Ectodermal cell (in vitro differentiated cells): ENCODE results near the gene GUCA2A. TPM values are rescaled to one million over a fixed set of nuclear protein-coding genes. Genes with fewer than 3 reads are reported as not detected.
A peak's percentile ranks its signal among the peaks of the same experiment; 100 is the strongest.
"Not testable (repeated sequence)": the region's sequence is repeated elsewhere in the genome, so short reads cannot be mapped to it uniquely, and the experiment has no call there.

Experiments used
- H3K27ac ChIP-seq: 2 replicates; pipeline ENCODE4 v1.7.0; 2013; ENCODE audit warnings: mild to moderate bottlenecking, low read depth, low read length; ENCODE audit not compliant: insufficient read depth, poor library complexity, severe bottlenecking
- H3K27me3 ChIP-seq: 2 replicates; pipeline ENCODE4 v1.7.0; 2013; ENCODE audit warnings: mild to moderate bottlenecking, low read length; ENCODE audit not compliant: insufficient read depth, control insufficient read depth, poor library complexity, severe bottlenecking
- H3K36me3 ChIP-seq: one replicate; pipeline ENCODE4 v1.7.0; 2013; ENCODE audit warnings: low read length; ENCODE audit not compliant: control insufficient read depth, insufficient read depth
- H3K4me1 ChIP-seq: one replicate; pipeline ENCODE4 v1.7.0; 2013; ENCODE audit warnings: low read length; ENCODE audit not compliant: control insufficient read depth, insufficient read depth
- H3K4me3 ChIP-seq: 2 replicates; pipeline ENCODE4 v1.7.0; 2013; ENCODE audit warnings: low read depth, low read length, control low read depth; ENCODE audit not compliant: insufficient read depth
- H3K9me3 ChIP-seq: 2 replicates; pipeline ENCODE4 v1.7.0; 2013; ENCODE audit warnings: mild to moderate bottlenecking, low read length, moderate library complexity; ENCODE audit not compliant: control insufficient read depth
- WGBS, 2 experiments: methylation state at CpG; one replicate each; pipeline ENCODE4 v1.1.7; 2013; ENCODE audit warnings: missing lambda C conversion rate in 2 of 2; 5-methylcytosine and 5-hydroxymethylcytosine counted together
- polyA plus RNA-seq, 4 experiments: library from polyadenylated mRNA; stranded (reverse); fragments of 50-300 nt; gene quantifications; one replicate each; pipeline ENCODE4 v1.2.3, GENCODE V29; 2013

GUCA2A gene, protein sequence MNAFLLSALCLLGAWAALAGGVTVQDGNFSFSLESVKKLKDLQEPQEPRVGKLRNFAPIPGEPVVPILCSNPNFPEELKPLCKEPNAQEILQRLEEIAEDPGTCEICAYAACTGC
- not detected for polyA plus RNA-seq (2013, experiment 1 of 4)
- polyA plus RNA-seq (2013, experiment 2 of 4) = not detected
- polyA plus RNA-seq (2013, experiment 3 of 4) = not detected
- polyA plus RNA-seq (2013, experiment 4 of 4) = not detected

- WGBS, 2 experiments = 90 to 91% methylated on average over 23 to 24 of the region's 24 CpGs
- no peaks in the 10 kb centered on the region for H3K4me1 ChIP-seq
- H3K27ac ChIP-seq = no peak within 1 kb of the TSS
- no peaks in the 10 kb centered on the region for H3K27me3 ChIP-seq
- H3K9me3 ChIP-seq = no peaks in the 10 kb centered on the region
- no peak within 1 kb of the TSS for H3K4me3 ChIP-seq
- no peaks in the 10 kb centered on the region for H3K36me3 ChIP-seq
These were observed at the start of gene GUCA2A for GRCh38 chr1:42164551-42165420. Gene GUCA2A (minus strand): TSS chr1:42164745. CDS start chr1:42164712, 33 bp downstream.

GRCh38 chr1:42211224-42211623, 46.7 kb upstream of the GUCA2A start:
- H3K27ac ChIP-seq = no peak overlapping the region
- H3K27me3 ChIP-seq = no peaks in the 10 kb centered on the region
- WGBS, 2 experiments = 95 to 96% methylated on average over 2 of the region's 2 CpGs
- no peaks in the 10 kb centered on the region for H3K36me3 ChIP-seq
- no peaks in the 10 kb centered on the region for H3K9me3 ChIP-seq
- no peak overlapping the region for H3K4me3 ChIP-seq
- peaks cover 10% of the 10 kb centered on the region for H3K4me1 ChIP-seq

- H3K4me1 ChIP-seq = peaks cover 10% of the 10 kb centered on the region
- H3K4me3 ChIP-seq = no peak overlapping the region
- H3K9me3 ChIP-seq = no peaks in the 10 kb centered on the region
- no peak overlapping the region for H3K27ac ChIP-seq
- H3K27me3 ChIP-seq = no peaks in the 10 kb centered on the region
- 92 to 95% methylated on average over 6 of the region's 6 CpGs for WGBS, 2 experiments
- H3K36me3 ChIP-seq = no peaks in the 10 kb centered on the region
These were observed 46.0 kb upstream of the GUCA2A start for GRCh38 chr1:42210421-42211133.

- H3K27ac ChIP-seq = peak overlapping the region; percentile 16
- peaks cover 10% of the 10 kb centered on the region for H3K4me1 ChIP-seq
- 85 to 89% methylated on average over 6 of the region's 6 CpGs for WGBS, 2 experiments
- H3K4me3 ChIP-seq = no peak overlapping the region
- no peaks in the 10 kb centered on the region for H3K9me3 ChIP-seq
- no peaks in the 10 kb centered on the region for H3K27me3 ChIP-seq
- H3K36me3 ChIP-seq = no peaks in the 10 kb centered on the region
These were observed 45.1 kb upstream of the GUCA2A start for GRCh38 chr1:42209526-42210251.

DNA sequence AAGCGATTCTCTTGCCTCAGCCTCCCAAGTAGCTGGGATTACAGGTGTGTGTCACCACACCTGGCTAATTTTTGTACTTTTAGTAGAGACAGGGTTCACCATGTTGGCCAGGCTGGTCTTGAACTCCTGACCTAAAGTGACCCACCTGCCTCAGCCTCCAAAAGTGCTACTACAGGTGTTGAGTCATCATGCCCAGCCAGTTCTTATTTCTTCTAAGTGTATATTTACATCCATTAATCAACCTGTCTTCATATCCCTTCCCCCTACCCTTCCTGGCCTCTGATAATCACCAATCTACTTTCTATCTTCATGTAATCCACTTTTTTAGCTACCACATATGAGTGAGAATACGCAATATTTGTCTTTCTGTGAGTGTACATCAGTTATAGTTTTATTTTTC, 42.4 kb upstream of the GUCA2A start:
- H3K27ac ChIP-seq, H3K4me3 ChIP-seq, H3K27me3 ChIP-seq, H3K4me1 ChIP-seq, H3K9me3 ChIP-seq, H3K36me3 ChIP-seq: not testable (repeated sequence)
- WGBS, 2 experiments = 96 to 100% methylated on average over 1 to 2 of the region's 2 CpGs

DNA sequence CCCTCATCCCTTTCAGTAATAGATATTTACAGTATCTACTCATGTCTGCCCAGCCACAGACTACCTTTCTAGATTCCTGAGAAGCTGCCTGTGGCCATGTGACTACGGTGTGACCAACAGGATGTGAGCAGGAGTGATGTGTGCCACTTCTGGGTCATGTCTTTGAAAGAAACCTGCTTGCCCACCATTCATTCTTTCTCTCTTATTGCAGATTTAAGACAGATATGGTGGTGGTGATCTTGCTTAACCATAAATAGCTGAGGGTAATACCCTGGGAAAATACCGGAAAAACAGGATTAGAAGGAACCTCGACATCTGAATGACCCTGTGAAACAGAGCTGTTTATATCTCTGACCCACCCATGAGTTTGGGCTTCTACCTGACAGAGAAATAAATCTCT, 41.6 kb upstream of the GUCA2A start:
- peaks cover 10% of the 10 kb centered on the region for H3K4me1 ChIP-seq
- 95% methylated on average over 3 of the region's 3 CpGs for WGBS, 2 experiments
- no peaks in the 10 kb centered on the region for H3K9me3 ChIP-seq
- H3K36me3 ChIP-seq = no peaks in the 10 kb centered on the region
- H3K4me3 ChIP-seq = no peak overlapping the region
- H3K27ac ChIP-seq = no peak overlapping the region
- H3K27me3 ChIP-seq = no peaks in the 10 kb centered on the region

GRCh38 chr1:42201986-42202385, 37.4 kb upstream of the GUCA2A start:
- Histone ChIP-seq H3K27me3 (no peaks in the 10 kb centered on the region), H3K27ac (no peak overlapping the region), H3K36me3 (peaks cover 4% of the 10 kb centered on the region), H3K4me3 (no peak overlapping the region), H3K4me1 (no peaks in the 10 kb centered on the region), H3K9me3 (no peaks in the 10 kb centered on the region)

DNA sequence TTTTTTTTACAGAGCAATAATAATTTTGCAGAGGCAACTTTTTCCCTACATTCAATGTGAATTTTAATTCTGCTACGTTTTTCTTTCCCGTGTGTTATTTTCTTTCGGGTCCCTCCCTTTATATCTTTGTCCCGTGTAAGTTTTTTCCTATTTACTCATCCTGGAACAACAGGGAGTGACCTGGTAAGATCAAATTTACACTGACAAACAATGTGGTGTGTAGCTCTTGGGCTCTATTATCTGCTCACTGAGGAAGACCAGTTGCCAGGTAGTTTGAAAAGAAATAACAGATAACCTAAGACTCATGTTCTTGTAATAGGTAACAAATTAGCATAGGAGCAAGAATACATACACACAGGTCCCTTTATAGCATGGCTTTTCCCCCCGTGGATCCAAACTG, 33.7 kb upstream of the GUCA2A start:
- Histone ChIP-seq H3K4me1 (no peaks in the 10 kb centered on the region), H3K27me3 (no peaks in the 10 kb centered on the region), H3K36me3 (peaks cover 4% of the 10 kb centered on the region), H3K27ac (no peak overlapping the region), H3K4me3 (no peak overlapping the region), H3K9me3 (no peaks in the 10 kb centered on the region)
- 97 to 98% methylated on average over 5 of the region's 5 CpGs for WGBS, 2 experiments

GRCh38 chr1:42195841-42196240, 31.3 kb upstream of the GUCA2A start:
- no peak overlapping the region for H3K27ac ChIP-seq
- H3K36me3 ChIP-seq = peaks cover 8% of the 10 kb centered on the region
- 96 to 97% methylated on average over 3 of the region's 3 CpGs for WGBS, 2 experiments
- no peaks in the 10 kb centered on the region for H3K9me3 ChIP-seq
- no peaks in the 10 kb centered on the region for H3K27me3 ChIP-seq
- H3K4me1 ChIP-seq = no peaks in the 10 kb centered on the region
- H3K4me3 ChIP-seq = no peak overlapping the region
